SKM-1 treated with dmso at 0.1 percent for 144 hours (cell line): ENCODE data around the gene SOX5.
"Not testable (repeated sequence)": the region's sequence is repeated elsewhere in the genome, so short reads cannot be mapped to it uniquely, and the experiment has no call there.

ENCODE experiments used
- DNase-seq: peaks from one replicate; lab custom pipeline; 2025; ENCODE audit not compliant: unreplicated experiment; lab: John Stamatoyannopoulos, UW

The SOX5 gene

DNA sequence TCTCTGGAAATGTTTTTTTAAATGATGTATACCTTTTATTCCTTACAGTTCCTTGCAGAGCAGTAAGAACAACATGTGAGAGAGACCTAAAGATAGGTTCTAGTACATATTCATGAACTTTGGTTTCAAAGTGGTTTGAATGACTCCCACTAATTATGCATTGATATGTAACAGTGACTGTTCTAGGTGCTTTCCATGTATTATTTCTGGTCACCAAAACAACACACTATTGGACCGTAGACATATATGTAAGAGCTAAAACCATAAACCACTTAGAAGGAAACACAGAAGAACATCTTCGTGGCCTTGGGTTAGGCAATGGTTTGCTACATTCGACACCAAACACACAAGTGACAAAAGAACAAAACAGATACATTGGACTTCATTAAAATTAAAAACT is 37.9 kb downstream of the SOX5 start:
- DNase-seq = no peak

DNA sequence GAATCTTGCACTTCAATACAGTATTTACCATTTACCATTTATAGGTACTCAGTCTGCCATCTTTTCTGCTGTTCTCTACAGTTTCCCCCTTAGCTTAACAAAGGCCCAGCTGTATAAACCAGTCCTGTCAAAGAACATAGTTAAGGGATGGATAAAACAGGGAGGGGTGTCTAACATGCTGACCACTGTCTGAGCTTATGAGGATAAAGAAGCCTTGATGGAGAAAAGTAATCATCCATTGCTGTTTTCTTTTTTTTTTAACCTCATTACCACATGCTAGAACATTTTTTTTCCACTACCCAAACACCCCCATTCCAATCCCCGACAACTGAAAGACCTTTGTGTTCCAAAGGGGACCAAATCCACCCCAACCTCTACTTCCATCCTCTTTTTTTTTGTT is 39.9 kb downstream of the SOX5 start:
- no peak for DNase-seq

DNA sequence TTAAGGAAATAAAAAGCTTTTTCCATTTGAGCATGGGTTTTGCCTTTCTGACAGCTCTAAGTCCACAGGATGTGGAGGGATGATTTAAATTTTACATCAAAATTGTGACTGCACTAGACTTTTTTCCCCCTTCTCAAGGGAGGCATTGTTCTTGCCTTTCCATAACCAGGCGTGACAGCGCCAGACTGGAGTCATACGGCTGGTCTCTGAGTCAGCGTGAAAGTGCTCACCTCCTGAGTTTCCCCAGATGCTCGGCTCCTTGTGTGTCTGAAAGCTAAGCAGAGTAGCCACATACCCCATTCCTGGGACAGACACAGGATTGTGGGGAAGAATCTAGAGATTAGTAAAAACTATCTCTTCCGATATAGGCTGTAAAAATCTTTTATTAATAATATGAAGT is 43.1 kb downstream of the SOX5 start:
- no peak for DNase-seq

DNA sequence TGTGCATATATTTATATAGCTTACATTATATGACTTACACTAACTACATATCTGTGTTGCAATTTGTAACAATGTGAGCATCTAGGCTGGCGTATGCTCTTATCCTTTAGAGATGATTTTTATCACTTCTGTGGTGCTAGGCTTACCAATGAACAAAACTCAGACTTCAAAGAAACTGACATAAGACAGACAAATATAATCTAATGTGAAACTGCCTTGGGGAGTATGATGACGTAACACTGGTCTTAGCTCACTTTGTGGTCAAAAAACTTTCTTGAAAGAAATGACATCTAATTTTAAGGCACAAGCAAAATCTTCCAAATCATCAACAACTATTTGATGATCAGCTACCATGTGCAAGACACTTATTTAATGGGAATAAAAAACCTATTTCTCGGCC is 50.0 kb downstream of the SOX5 start:
- DNase-seq = peak; percentile 1

DNA sequence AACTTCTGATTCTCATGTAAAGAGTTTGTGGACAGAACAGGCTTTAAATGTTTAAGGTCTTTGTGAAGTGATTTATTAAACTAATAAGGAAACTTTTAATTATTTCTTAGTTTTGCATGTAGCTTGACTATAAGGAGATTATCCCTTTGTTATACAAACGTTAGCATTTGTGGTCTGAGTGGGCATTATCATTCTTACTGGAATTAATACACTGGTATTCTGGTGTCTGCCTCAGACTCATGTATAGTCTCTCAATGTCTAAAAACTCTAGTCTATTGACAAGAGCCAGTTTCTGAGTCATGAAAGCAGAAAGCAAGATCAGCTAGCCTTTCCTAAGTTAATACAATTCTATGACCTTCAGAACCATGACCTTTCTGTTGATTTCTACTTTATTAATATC is 51.3 kb downstream of the SOX5 start:
- no peak for DNase-seq

DNA sequence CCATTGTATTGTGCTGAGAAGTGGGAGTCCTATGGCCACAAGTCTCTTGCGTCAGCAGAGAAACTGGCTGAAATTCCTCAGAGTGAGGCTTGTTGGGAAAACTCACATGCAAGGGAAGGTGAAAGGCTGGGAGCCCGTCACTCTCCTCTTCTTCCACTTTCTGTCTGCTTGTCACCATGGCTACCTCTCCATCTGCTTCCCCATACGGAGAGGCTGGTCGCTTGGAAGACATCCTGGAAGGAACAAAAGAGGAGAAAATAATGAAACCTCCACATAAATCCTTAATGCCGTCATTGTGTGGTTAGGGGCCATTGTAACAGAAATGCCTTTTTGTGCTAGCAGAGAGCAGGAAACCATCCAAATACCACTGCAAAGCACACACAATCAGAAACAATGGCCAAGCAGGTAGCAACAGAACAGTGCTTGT is 53.7 kb downstream of the SOX5 start:
- DNase-seq = no peak

DNA sequence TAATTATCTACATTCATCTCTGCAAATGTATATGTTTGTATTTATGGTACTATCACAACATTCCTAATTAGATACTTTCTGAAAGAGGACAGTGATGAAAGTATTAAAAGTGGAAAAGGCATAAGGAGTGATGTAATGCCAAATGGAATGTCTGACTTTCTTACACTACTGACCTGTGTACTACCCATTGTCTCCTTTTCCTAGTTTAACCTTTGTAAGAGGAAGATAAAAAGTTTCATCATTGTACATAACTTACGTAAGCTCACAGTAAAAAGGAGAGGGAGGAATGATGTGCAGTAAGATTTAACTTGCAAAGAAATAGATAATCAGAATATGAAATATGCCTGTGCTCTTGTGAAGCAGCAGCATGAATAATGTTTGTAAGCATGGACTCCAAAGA is 55.9 kb downstream of the SOX5 start:
- DNase-seq = no peak

DNA sequence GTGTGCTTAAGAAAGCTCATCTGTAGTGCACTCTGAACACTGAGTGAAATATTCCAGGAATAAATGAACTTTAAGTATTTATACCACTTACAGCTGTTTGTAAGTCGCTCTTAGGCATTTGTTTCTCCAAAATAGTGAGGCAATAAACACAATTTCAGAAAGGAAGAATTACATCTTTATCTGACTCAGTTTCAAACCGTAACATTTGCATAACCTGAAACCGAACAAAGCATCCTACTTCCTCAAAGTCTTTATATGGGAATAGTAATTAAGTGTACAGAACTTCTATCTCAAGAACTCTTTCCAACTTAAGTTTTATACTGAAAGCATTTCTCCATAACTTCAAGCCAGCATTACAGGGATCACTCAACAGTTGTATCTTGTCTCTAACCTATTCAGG is 58.4 kb downstream of the SOX5 start:
- DNase-seq = no peak

DNA sequence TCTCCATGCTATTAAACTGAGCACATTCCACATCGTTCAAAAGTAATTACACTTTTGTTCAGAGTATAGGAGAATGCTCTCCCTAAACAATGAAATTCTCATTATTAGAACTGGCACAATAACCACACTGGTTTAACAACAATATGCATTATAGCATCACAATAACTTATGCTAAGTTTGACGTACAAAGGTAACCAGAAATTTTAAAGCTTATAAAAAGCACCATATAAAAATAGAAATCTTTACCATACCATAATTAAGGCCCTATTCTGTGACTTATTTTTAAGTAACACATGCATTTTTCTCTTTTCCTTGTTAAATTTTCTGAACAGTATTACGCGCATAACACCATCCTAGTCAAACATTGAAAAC is 60.4 kb downstream of the SOX5 start:
- no peak for DNase-seq

DNA sequence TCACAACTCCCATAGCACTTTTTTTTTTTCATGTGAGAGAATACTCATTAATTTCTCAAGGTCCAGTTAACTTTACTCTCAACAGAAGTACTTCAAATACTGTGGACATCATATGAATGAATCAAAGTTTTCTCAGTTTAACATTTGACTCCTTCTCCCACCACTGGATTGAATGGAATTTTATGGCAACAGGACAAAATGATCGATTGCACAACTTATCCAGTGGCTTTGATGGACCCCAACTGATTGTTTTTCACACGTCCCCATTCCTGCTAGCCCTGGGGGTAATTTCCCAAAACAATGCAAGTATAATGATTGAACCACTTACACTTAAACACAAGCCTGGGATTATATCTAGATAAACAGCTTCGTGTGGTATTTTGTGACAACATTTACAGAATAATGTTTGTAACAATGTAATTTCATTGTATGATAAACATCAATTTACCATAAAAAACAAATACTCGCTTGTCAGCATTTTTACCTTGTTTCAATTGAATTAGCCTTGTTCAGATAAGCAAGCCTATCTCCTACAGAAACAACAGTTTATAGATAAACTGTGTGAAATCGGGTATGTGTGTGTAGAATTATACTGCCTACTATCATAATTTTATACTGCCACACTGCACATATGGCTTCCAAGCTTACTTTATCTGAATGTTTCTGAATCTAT is 60.9 kb downstream of the SOX5 start:
- no peak for DNase-seq

DNA sequence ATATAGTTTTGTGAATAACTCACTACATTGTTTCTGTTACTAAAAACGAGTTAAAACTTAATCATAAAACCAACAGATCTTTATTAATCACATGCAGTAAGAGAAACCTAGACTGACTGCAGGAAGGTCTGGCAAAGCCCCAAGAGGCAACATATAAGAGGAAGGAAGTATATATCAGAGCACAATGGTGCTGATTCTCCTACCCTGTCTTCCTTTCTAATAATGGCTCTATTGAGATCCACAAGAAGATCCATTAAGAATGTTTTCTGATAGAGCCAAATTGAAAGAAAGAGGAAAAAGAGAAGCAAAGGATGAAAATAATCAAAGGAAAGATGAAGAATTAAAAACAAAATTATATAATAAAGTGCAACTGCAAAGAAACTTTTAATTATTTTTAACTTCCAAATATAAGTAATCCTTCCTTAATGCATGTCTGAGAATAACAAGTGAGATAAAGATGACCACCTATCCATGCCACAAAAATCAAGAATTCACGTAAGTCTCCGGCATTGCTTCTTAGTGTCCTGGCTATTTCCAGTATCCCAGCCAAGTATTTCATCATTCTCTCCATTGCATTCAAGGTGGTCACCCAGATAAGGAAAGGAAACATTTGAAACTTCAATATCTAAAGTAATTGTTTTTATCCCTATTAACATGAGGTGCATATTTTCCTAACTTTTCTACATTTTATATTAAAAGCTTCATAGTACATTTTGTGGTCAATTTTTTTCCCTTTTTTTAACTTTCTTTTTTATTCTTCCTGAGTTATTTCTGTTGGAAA is 62.2 kb downstream of the SOX5 start:
- DNase-seq = no peak

DNA sequence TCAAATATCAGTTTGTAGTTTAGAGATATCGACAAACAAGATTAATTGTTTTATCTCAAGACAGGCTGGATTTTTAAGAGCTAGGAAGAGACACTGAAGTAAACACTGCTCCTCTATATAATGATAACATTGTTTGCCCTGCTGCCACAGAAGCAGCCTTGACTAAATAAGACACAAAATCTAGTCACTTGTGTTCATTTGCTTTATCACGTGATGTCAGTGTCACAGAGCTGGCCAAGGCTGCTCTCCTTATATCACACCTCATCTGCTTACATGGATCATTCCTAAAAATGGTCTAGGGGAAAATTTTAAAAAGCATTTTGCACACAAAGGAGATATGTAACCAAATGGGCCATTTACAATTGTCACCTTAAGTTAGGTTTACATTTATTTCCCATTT is 64.1 kb downstream of the SOX5 start:
- DNase-seq = no peak

DNA sequence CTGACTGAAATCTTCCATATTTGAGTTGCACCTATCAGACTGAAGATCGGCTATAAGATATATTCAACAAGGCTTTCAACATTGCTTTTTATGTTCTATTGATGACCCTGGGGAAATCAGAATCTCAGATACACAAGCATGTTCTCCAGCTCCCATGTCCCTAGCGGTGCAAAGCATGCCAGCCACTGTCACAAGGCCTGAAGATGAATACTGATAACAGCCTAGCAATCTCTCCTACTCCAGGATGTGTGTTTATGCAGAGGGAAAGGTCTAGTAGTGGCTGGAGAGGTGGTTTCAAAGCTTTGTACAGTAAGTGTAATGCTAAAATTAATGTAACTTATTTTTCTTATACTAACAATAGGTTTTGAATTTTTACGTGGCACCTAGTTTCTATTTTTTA is 64.6 kb downstream of the SOX5 start:
- DNase-seq = no peak

DNA sequence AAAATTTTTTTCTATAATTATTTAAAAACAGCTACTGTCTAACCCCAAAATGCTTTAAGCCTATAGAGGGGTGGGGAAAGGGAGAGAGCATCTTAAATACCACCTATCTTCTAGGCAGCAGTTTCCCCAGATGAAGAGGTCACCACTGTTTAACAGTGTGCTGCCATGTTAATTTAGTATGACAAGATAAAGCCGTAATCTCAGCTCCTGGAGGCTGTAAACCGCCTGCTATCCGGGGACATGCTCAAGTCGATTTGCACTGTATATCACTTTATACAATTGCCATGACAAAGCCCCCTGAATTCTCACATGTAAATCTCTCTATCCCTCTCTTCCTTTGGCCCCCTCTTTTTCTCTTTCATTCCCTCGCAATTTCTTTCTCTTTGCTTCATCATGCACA is 68.5 kb downstream of the SOX5 start:
- no peak for DNase-seq

DNA sequence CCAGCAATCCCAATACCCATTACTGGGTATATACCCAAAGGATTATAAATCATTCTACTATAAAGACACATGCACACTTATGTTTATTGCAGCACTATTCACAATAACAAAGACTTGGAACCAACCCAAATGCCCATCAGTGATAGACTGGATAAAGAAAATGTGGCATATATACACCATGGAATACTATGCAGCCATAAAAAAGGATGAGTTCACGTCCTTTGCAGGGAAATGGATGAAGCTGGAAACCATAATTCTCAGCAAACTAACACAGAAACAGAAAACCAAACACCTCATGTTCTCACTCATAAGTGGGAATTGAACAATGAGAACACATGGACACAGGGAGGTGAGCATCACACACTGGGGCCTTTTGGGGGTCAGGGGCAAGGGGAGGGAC is 72.9 kb downstream of the SOX5 start:
- DNase-seq = not testable (repeated sequence)

DNA sequence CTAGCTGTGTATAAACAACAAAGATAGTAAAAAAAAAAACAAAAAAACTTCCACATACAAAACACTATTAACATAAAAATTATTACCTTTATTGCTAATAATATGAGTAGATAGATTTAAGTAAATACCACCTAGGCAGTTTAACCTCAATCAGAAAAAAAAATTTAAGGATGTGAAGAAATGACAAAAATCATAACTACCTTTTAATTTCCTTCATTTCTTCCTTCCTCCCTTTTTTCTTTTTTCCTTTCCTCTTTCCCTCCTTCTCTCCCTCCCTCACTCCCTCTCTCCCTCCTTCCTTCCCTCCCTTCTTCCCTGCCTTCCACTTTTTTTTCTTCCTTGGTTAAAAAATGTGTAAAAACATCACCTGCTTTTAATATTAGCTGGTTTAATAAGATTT is 81.7 kb downstream of the SOX5 start:
- DNase-seq = no peak

DNA sequence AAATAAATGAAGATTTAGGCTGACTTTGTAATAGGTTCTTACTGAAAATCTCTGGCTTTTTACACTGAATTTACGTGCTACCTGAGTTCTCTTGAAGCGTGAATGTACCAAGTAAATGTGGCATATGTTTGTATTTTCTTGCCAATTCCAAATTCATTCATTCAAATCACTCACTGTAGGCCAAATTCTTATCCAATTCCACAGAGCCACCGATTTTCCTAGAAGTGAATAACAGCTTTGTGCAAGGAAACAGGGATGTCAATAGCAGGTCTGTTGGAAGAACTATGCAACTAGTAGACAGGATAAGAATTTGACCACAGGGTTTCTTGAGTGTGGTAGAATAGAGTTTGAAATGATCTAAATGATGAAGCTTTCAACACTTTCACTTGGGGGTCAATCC is 86.8 kb downstream of the SOX5 start:
- no peak for DNase-seq

DNA sequence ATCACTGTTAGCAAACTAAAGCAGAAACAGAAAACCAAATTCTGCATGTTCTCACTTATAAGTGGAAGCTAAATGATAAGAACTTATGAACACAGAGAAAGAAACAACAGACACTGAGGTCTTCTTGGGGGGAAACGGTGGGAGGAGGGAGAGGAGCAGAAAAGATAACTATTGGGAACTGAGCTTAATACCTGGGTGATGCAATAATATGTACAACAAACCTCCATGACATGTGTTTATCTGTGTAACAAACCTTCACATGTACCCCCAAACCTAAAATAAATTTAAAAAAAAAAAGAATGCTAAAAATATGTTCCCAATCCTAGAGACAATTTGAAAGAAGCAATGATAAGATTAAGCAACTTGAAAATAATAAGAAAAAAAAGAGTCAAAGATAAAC is 89.5 kb downstream of the SOX5 start:
- DNase-seq = no peak

DNA sequence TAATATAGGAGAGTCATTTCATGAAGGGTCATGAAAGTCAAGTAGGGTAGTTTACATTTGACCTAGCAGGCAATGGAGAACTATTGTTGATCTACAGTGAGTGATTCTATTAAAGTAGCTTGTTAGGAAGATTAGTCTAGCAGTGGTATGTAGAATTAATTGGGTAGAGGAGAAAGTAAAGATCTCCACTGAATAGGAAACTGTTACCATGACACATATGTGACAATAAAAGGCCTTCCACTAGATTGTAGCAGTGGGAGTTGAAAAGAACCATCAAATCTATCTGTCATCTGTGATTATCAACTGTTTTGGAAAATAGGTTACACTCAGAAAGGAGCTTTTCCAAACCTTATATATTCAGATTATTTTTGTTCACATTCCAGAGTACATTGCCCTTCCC is 92.3 kb downstream of the SOX5 start:
- DNase-seq = no peak

DNA sequence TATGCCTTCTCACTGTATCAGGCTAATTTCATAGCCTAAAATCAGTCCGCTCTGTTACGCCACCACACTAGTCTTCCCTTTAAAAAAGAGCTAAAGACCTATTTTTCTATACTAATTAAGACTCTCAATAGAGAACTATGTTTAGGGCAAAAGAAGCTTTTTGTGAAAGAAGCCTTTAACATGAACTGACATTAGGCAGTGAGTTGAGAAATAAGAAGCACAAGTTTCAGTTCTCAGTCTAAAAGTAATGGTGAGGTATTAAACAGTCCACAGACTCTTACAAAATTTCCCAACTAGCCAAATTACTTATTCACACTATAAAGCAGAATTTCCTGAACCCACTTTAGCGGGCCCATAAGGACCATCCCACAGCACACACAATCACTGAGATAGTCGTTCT is 93.7 kb downstream of the SOX5 start:
- no peak for DNase-seq

DNA sequence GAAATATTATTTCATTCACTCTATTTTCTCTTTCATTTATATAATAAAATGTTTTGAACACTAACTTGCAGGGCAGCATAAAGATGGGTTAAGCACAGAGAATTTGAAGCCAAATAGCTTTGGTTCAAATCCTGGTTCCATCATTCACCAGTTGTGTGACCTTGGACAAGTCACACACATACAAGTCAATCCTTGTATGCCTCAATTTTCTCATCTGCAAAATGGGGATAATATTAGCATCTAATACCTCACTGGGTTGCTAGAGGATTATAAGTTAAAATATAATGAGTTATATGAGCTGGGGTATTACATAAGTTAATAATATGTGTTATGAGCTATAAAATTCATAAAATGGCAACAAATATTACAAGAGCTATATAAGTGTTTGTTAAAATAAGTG is 94.9 kb downstream of the SOX5 start:
- DNase-seq = no peak

DNA sequence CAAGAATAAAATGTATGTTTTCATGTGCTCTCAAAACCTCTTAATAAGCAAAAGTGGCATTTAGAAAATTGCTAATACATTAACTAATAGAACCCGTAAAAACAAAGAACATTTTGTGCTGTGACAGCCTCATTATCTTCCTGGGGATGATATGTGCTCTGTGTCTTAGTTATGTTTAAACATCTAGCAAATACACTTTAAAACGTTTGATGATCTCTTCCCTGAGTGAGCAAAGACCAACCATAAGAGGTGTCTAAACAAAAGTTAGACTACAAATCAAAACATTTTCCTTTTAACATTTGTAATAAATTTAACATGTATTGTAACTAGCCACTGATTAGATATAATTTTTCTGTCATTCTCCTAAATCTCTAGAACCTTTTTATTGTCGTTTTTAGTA is 95.8 kb downstream of the SOX5 start:
- no peak for DNase-seq

DNA sequence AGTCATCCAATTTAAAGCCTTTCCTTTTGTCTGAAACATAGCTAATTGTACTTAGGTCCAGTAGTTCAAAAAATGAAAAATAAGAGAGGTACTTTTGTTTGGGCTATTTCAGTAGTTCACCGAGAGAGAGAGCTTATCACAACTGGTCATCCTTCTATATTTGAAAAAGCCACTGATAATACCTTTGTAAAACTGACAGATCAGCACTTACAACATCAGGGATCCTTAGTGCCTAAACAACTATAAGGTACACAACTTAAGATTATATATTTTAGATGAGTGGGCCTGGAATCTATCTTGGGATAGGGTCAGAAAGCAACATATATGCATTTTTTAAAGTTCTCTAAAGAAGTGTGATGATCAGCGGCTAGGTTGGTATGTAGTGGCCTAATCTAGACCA is 97.9 kb downstream of the SOX5 start:
- no peak for DNase-seq
